GM18861 (cell line): ENCODE data around the gene UBE2K.
"Not testable (repeated sequence)": the region's sequence is repeated elsewhere in the genome, so short reads cannot be mapped to it uniquely, and the experiment has no call there.

Experiments
- ATAC-seq: cut with Tn5 transposase; IDR thresholded peaks from one replicate; pipeline ENCODE4 v1.9.1; 2021; ENCODE audit not compliant: unreplicated experiment

The UBE2K gene

GRCh38 chr4:39687014-39687413 lies 10.9 kb upstream of the UBE2K start:
- no peak for ATAC-seq

- no peak for ATAC-seq
These were observed 8.0 kb upstream of the UBE2K start for GRCh38 chr4:39689970-39690369.

GRCh38 chr4:39698424-39699009 lies 581 bp downstream of the UBE2K start:
- no peak for ATAC-seq

- ATAC-seq, result no peak
These were observed 1.9 kb downstream of the UBE2K start for GRCh38 chr4:39699687-39700409.

- no peak for ATAC-seq
These were observed 2.6 kb downstream of the UBE2K start for GRCh38 chr4:39700554-39700953.

- no peak for ATAC-seq
These were observed 4.8 kb downstream of the UBE2K start for GRCh38 chr4:39702716-39703115.

- not testable (repeated sequence) for ATAC-seq
These were observed 6.9 kb downstream of the UBE2K start for GRCh38 chr4:39704789-39705188.

- ATAC-seq, result no peak
These were observed 8.4 kb downstream of the UBE2K start for GRCh38 chr4:39706334-39706733.

GRCh38 chr4:39706741-39707511 lies 9.0 kb downstream of the UBE2K start:
- no peak for ATAC-seq

- no peak for ATAC-seq
These were observed 12.4 kb downstream of the UBE2K start for GRCh38 chr4:39710098-39710896.

- no peak for ATAC-seq
These were observed 15.1 kb downstream of the UBE2K start for GRCh38 chr4:39712819-39713607.

GRCh38 chr4:39713691-39714090 lies 15.8 kb downstream of the UBE2K start:
- ATAC-seq, result peak; percentile 37

GRCh38 chr4:39714166-39714565 lies 16.2 kb downstream of the UBE2K start:
- ATAC-seq, result no peak

GRCh38 chr4:39715788-39716187 lies 17.9 kb downstream of the UBE2K start:
- peak; percentile 46 for ATAC-seq

GRCh38 chr4:39716356-39716755 lies 18.4 kb downstream of the UBE2K start:
- ATAC-seq, result no peak

- not testable (repeated sequence) for ATAC-seq
These were observed 19.8 kb downstream of the UBE2K start for GRCh38 chr4:39717743-39718142.

- ATAC-seq, result no peak
These were observed 20.7 kb downstream of the UBE2K start for GRCh38 chr4:39718366-39719323.

GRCh38 chr4:39719804-39720580 lies 22.1 kb downstream of the UBE2K start:
- no peak for ATAC-seq
